ENCODE measurements around the gene PCSK1.
"Not testable (repeated sequence)": the region's sequence is repeated elsewhere in the genome, so short reads cannot be mapped to it uniquely, and the experiment has no call there.

The PCSK1 gene

GRCh38 chr5:96425443-96425842, 7.6 kb downstream of the PCSK1 start:
- no peak for FAIRE-seq

GRCh38 chr5:96415897-96416296, 17.2 kb downstream of the PCSK1 start:
- FAIRE-seq, result no peak

- no peak for FAIRE-seq
Observed at GRCh38 chr5:96412868-96413449, 20.1 kb downstream of the PCSK1 start.

GRCh38 chr5:96410013-96410412, 23.0 kb downstream of the PCSK1 start:
- FAIRE-seq, result no peak

- FAIRE-seq, result no peak
Observed at GRCh38 chr5:96408841-96409538, 24.1 kb downstream of the PCSK1 start.

GRCh38 chr5:96408210-96408777, 24.8 kb downstream of the PCSK1 start:
- FAIRE-seq, result no peak

- FAIRE-seq, result no peak
Observed at GRCh38 chr5:96407436-96407835, 25.6 kb downstream of the PCSK1 start.

- no peak for FAIRE-seq
Observed at GRCh38 chr5:96404191-96404867, 28.7 kb downstream of the PCSK1 start.

GRCh38 chr5:96402500-96402899, 30.5 kb downstream of the PCSK1 start:
- no peak for FAIRE-seq

- no peak for FAIRE-seq
Observed at GRCh38 chr5:96396878-96397277, 36.2 kb downstream of the PCSK1 start.

GRCh38 chr5:96395295-96395694, 37.8 kb downstream of the PCSK1 start:
- FAIRE-seq, result not testable (repeated sequence)

- no peak for FAIRE-seq
Observed at GRCh38 chr5:96391921-96392320, 41.1 kb downstream of the PCSK1 start.

GRCh38 chr5:96388176-96388575, 44.9 kb downstream of the PCSK1 start:
- FAIRE-seq, result no peak

GRCh38 chr5:96387616-96388015, 45.4 kb downstream of the PCSK1 start:
- no peak for FAIRE-seq

- FAIRE-seq, result no peak
Observed at GRCh38 chr5:96385538-96385937, 47.5 kb downstream of the PCSK1 start.

GRCh38 chr5:96384353-96384752, 48.7 kb downstream of the PCSK1 start:
- no peak for FAIRE-seq

- FAIRE-seq, result no peak
Observed at GRCh38 chr5:96381526-96381925, 51.5 kb downstream of the PCSK1 start.

GRCh38 chr5:96379896-96380295, 53.2 kb downstream of the PCSK1 start:
- no peak for FAIRE-seq

- no peak for FAIRE-seq
Observed at GRCh38 chr5:96377597-96377996, 55.5 kb downstream of the PCSK1 start.

- no peak for FAIRE-seq
Observed at GRCh38 chr5:96377167-96377566, 55.9 kb downstream of the PCSK1 start.

GRCh38 chr5:96374653-96375052, 58.4 kb downstream of the PCSK1 start:
- FAIRE-seq, result no peak

GRCh38 chr5:96373381-96373733, 59.7 kb downstream of the PCSK1 start:
- FAIRE-seq, result no peak

- FAIRE-seq, result no peak
Observed at GRCh38 chr5:96372726-96373380, 60.2 kb downstream of the PCSK1 start.
